Skeletal muscle cell (primary cell): ENCODE measurements around the gene ZNF17.
"Not testable (repeated sequence)": the region's sequence is repeated elsewhere in the genome, so short reads cannot be mapped to it uniquely, and the experiment has no call there.

Experiments used
- DNase-seq: peaks from one replicate; pipeline ENCODE4 v3.0.0-alpha.2; 2010; ENCODE audit warnings: low read depth
- H3K4me3 ChIP-seq: 2 replicates; pipeline ENCODE4 v1.5.1; 2011; ENCODE audit warnings: low read depth, mild to moderate bottlenecking, control low read depth, low read length, moderate library complexity

Gene ZNF17

GRCh38 chr19:57410877-57411671 lies at the start of gene ZNF17:
Gene ZNF17, plus strand, starts transcription at chr19:57411161. Its CDS starts 2,455 bp downstream, at chr19:57413616.
- peak; percentile 84 for DNase-seq
- peak within 1 kb of the TSS; percentile 87 for H3K4me3 ChIP-seq

- DNase-seq: no peak
- peak overlapping the region; percentile 68 for H3K4me3 ChIP-seq
Observed at GRCh38 chr19:57362419-57362818, 48.5 kb upstream of the ZNF17 start.

GRCh38 chr19:57362997-57363687 lies 47.8 kb upstream of the ZNF17 start, which contains the start of the genes TRAPPC2B and ZNF547:
Gene TRAPPC2B, plus strand, starts transcription at chr19:57363551. Its CDS starts 1,283 bp downstream, at chr19:57364834.
Gene ZNF547, plus strand, starts transcription at chr19:57363551. Its CDS starts 5,005 bp downstream, at chr19:57368556.
- peak; percentile 99 for DNase-seq
- H3K4me3 ChIP-seq: peak within 1 kb of the TSS; percentile 68

- H3K4me3 ChIP-seq: peak overlapping the region; percentile 68
- no peak for DNase-seq
Observed at GRCh38 chr19:57363688-57364181, 47.2 kb upstream of the ZNF17 start.

- no peak overlapping the region for H3K4me3 ChIP-seq
- no peak for DNase-seq
Observed at GRCh38 chr19:57366776-57367175, 44.2 kb upstream of the ZNF17 start.

- no peak overlapping the region for H3K4me3 ChIP-seq
- no peak for DNase-seq
Observed at GRCh38 chr19:57374179-57374578, 36.8 kb upstream of the ZNF17 start.

- not testable (repeated sequence) for DNase-seq, H3K4me3 ChIP-seq
Observed at GRCh38 chr19:57374647-57375046, 36.3 kb upstream of the ZNF17 start.

GRCh38 chr19:57376151-57376550 lies 34.8 kb upstream of the ZNF17 start:
- H3K4me3 ChIP-seq: no peak overlapping the region
- DNase-seq: no peak

GRCh38 chr19:57377498-57378146 lies 33.3 kb upstream of the ZNF17 start:
- no peak for DNase-seq
- no peak overlapping the region for H3K4me3 ChIP-seq

GRCh38 chr19:57380923-57381322 lies 30.0 kb upstream of the ZNF17 start:
- H3K4me3 ChIP-seq: no peak overlapping the region
- no peak for DNase-seq

- no peak overlapping the region for H3K4me3 ChIP-seq
- DNase-seq: no peak
Observed at GRCh38 chr19:57382806-57383488, 28.0 kb upstream of the ZNF17 start.

- no peak for DNase-seq
- H3K4me3 ChIP-seq: peak overlapping the region; percentile 87
Observed at GRCh38 chr19:57389194-57389729, 21.7 kb upstream of the ZNF17 start.

- peak; percentile 98 for DNase-seq
- H3K4me3 ChIP-seq: peak within 1 kb of the TSS; percentile 87
Observed at GRCh38 chr19:57389730-57390598, 21.0 kb upstream of the ZNF17 start, which contains the start of gene ZNF548. Gene ZNF548, plus strand, starts transcription at chr19:57389854. Its CDS starts 246 bp downstream, at chr19:57390100.

- H3K4me3 ChIP-seq: no peak overlapping the region
- no peak for DNase-seq
Observed at GRCh38 chr19:57395710-57396109, 15.3 kb upstream of the ZNF17 start.

GRCh38 chr19:57398868-57399267 lies 12.1 kb upstream of the ZNF17 start:
- no peak overlapping the region for H3K4me3 ChIP-seq
- DNase-seq: no peak

GRCh38 chr19:57403737-57404563 lies 7.0 kb upstream of the ZNF17 start:
- no peak for DNase-seq

GRCh38 chr19:57406516-57407123 lies 4.3 kb upstream of the ZNF17 start:
- DNase-seq: no peak
- H3K4me3 ChIP-seq: no peak overlapping the region

More at GRCh38 chr19:57403737-57404563, 7.0 kb upstream of the ZNF17 start:
- no peak overlapping the region for H3K4me3 ChIP-seq
